ENCODE measurements around the gene SIM2.

The SIM2 gene

GRCh38 chr21:36700295-36700970 lies 1.5 kb downstream of the SIM2 start:
- Histone ChIP-seq H3K27me3 (ENCODE audit: control insufficient read depth in 2 of 2, insufficient read depth in 2 of 2, low read length in 2 of 2) (peaks cover 76 to 96% of the 10 kb centered on the region in 2 donors), H3K36me3 (ENCODE audit: control insufficient read depth in 2 of 2, insufficient read depth in 2 of 2, low read length in 2 of 2) (no peaks in the 10 kb centered on the region), H3K9ac (ENCODE audit: low read depth in 1 of 2, low read length in 2 of 2) (no peak overlapping the region), H3K9me3 (ENCODE audit: control insufficient read depth in 2 of 2, low read length in 2 of 2) (no peaks in the 10 kb centered on the region), H3K4me3 (ENCODE audit: low read length in 2 of 2) (no peak overlapping the region), H3K27ac (ENCODE audit: low read depth in 2 of 2, low read length in 2 of 2) (no peak overlapping the region), H3K4me1 (ENCODE audit: control insufficient read depth in 2 of 2, insufficient read depth in 2 of 2, low read length in 2 of 2) (peaks cover 10 to 19% of the 10 kb centered on the region in 2 donors)

- peaks cover 76 to 96% of the 10 kb centered on the region in 2 donors for H3K27me3 ChIP-seq (ENCODE audit: control insufficient read depth in 2 of 2, insufficient read depth in 2 of 2, low read length in 2 of 2)
- H3K9ac ChIP-seq (ENCODE audit: low read depth in 1 of 2, low read length in 2 of 2) = no peak overlapping the region
- no peaks in the 10 kb centered on the region for H3K36me3 ChIP-seq (ENCODE audit: control insufficient read depth in 2 of 2, insufficient read depth in 2 of 2, low read length in 2 of 2)
- peaks cover 10 to 19% of the 10 kb centered on the region in 2 donors for H3K4me1 ChIP-seq (ENCODE audit: control insufficient read depth in 2 of 2, insufficient read depth in 2 of 2, low read length in 2 of 2)
- peak overlapping the region; percentile 14 to 34 for H3K4me3 ChIP-seq (ENCODE audit: low read length in 2 of 2)
- H3K27ac ChIP-seq (ENCODE audit: low read depth in 2 of 2, low read length in 2 of 2) = no peak overlapping the region
- no peaks in the 10 kb centered on the region for H3K9me3 ChIP-seq (ENCODE audit: control insufficient read depth in 2 of 2, low read length in 2 of 2)
Observed at GRCh38 chr21:36700971-36701755, 2.2 kb downstream of the SIM2 start.

GRCh38 chr21:36701756-36702621 lies 3.1 kb downstream of the SIM2 start:
- Histone ChIP-seq H3K27ac (ENCODE audit: low read depth in 2 of 2, low read length in 2 of 2) (no peak overlapping the region), H3K27me3 (ENCODE audit: control insufficient read depth in 2 of 2, insufficient read depth in 2 of 2, low read length in 2 of 2) (peaks cover 76 to 96% of the 10 kb centered on the region in 2 donors), H3K36me3 (ENCODE audit: control insufficient read depth in 2 of 2, insufficient read depth in 2 of 2, low read length in 2 of 2) (no peaks in the 10 kb centered on the region), H3K9me3 (ENCODE audit: control insufficient read depth in 2 of 2, low read length in 2 of 2) (no peaks in the 10 kb centered on the region), H3K9ac (ENCODE audit: low read depth in 1 of 2, low read length in 2 of 2) (no peak overlapping the region), H3K4me1 (ENCODE audit: control insufficient read depth in 2 of 2, insufficient read depth in 2 of 2, low read length in 2 of 2) (peaks cover 10 to 19% of the 10 kb centered on the region in 2 donors), H3K4me3 (ENCODE audit: low read length in 2 of 2) (peak overlapping the region; percentile 14 to 34)

GRCh38 chr21:36702622-36702968 lies 3.7 kb downstream of the SIM2 start:
- peaks cover 77 to 96% of the 10 kb centered on the region in 2 donors for H3K27me3 ChIP-seq (ENCODE audit: control insufficient read depth in 2 of 2, insufficient read depth in 2 of 2, low read length in 2 of 2)
- H3K27ac ChIP-seq (ENCODE audit: low read depth in 2 of 2, low read length in 2 of 2) = no peak overlapping the region
- no peak overlapping the region for H3K4me3 ChIP-seq (ENCODE audit: low read length in 2 of 2)
- no peaks in the 10 kb centered on the region for H3K9me3 ChIP-seq (ENCODE audit: control insufficient read depth in 2 of 2, low read length in 2 of 2)
- H3K36me3 ChIP-seq (ENCODE audit: control insufficient read depth in 2 of 2, insufficient read depth in 2 of 2, low read length in 2 of 2) = no peaks in the 10 kb centered on the region
- no peak overlapping the region for H3K9ac ChIP-seq (ENCODE audit: low read depth in 1 of 2, low read length in 2 of 2)
- peaks cover 10 to 19% of the 10 kb centered on the region in 2 donors for H3K4me1 ChIP-seq (ENCODE audit: control insufficient read depth in 2 of 2, insufficient read depth in 2 of 2, low read length in 2 of 2)

- Histone ChIP-seq H3K9ac (ENCODE audit: low read depth in 1 of 2, low read length in 2 of 2) (no peak overlapping the region), H3K4me1 (ENCODE audit: control insufficient read depth in 2 of 2, insufficient read depth in 2 of 2, low read length in 2 of 2) (peaks cover 10 to 19% of the 10 kb centered on the region in 2 donors), H3K4me3 (ENCODE audit: low read length in 2 of 2) (no peak overlapping the region), H3K27me3 (ENCODE audit: control insufficient read depth in 2 of 2, insufficient read depth in 2 of 2, low read length in 2 of 2) (peaks cover 75 to 95% of the 10 kb centered on the region in 2 donors), H3K27ac (ENCODE audit: low read depth in 2 of 2, low read length in 2 of 2) (no peak overlapping the region), H3K36me3 (ENCODE audit: control insufficient read depth in 2 of 2, insufficient read depth in 2 of 2, low read length in 2 of 2) (no peaks in the 10 kb centered on the region), H3K9me3 (ENCODE audit: control insufficient read depth in 2 of 2, low read length in 2 of 2) (no peaks in the 10 kb centered on the region)
Observed at GRCh38 chr21:36703123-36703522, 4.2 kb downstream of the SIM2 start.

- Histone ChIP-seq H3K4me1 (ENCODE audit: control insufficient read depth in 2 of 2, insufficient read depth in 2 of 2, low read length in 2 of 2) (peaks cover 14 to 15% of the 10 kb centered on the region in 2 donors), H3K4me3 (ENCODE audit: low read length in 2 of 2) (no peak overlapping the region), H3K27me3 (ENCODE audit: control insufficient read depth in 2 of 2, insufficient read depth in 2 of 2, low read length in 2 of 2) (peaks cover 78 to 96% of the 10 kb centered on the region in 2 donors), H3K27ac (ENCODE audit: low read depth in 2 of 2, low read length in 2 of 2) (no peak overlapping the region), H3K36me3 (ENCODE audit: control insufficient read depth in 2 of 2, insufficient read depth in 2 of 2, low read length in 2 of 2) (no peaks in the 10 kb centered on the region), H3K9ac (ENCODE audit: low read depth in 1 of 2, low read length in 2 of 2) (no peak overlapping the region), H3K9me3 (ENCODE audit: control insufficient read depth in 2 of 2, low read length in 2 of 2) (no peaks in the 10 kb centered on the region)
Observed at GRCh38 chr21:36703626-36704280, 4.8 kb downstream of the SIM2 start.

- Histone ChIP-seq H3K9me3 (ENCODE audit: control insufficient read depth in 2 of 2, low read length in 2 of 2) (no peaks in the 10 kb centered on the region), H3K27me3 (ENCODE audit: control insufficient read depth in 2 of 2, insufficient read depth in 2 of 2, low read length in 2 of 2) (peaks cover 80 to 99% of the 10 kb centered on the region in 2 donors), H3K4me1 (ENCODE audit: control insufficient read depth in 2 of 2, insufficient read depth in 2 of 2, low read length in 2 of 2) (peaks cover 11 to 15% of the 10 kb centered on the region in 2 donors), H3K9ac (ENCODE audit: low read depth in 1 of 2, low read length in 2 of 2) (no peak overlapping the region), H3K4me3 (ENCODE audit: low read length in 2 of 2) (no peak overlapping the region), H3K36me3 (ENCODE audit: control insufficient read depth in 2 of 2, insufficient read depth in 2 of 2, low read length in 2 of 2) (no peaks in the 10 kb centered on the region), H3K27ac (ENCODE audit: low read depth in 2 of 2, low read length in 2 of 2) (no peak overlapping the region)
Observed at GRCh38 chr21:36704281-36704957, 5.5 kb downstream of the SIM2 start.

DNA sequence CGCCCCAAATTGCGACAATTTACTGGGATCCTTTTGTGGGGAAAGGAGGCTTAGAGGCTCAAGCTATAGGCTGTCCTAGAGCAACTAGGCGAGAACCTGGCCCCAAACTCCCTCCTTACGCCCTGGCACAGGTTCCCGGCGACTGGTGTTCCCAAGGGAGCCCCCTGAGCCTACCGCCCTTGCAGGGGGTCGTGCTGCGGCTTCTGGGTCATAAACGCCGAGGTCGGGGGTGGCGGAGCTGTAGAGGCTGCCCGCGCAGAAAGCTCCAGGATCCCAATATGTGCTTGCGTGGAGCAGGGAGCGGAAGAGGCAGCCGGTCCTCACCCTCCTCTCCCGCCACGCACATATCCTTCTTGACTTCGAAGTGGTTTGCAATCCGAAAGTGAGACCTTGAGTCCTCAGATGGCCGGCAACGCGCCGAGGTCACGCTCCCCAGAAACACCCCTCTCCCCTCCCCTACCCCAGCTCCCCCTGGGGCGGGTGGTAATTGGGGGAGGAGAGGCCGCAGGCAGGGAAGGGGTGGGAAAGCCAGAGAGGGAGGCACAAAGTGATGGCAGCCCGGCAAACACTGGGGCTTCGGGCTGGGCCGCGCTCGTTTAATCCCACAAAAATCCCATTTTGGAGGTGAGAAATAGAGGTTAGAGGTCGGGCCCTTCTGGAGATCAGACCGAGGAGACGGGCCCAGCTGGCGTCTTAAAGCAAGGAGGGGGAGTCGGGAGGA lies 6.2 kb downstream of the SIM2 start:
- Histone ChIP-seq H3K9me3 (ENCODE audit: control insufficient read depth in 2 of 2, low read length in 2 of 2) (no peaks in the 10 kb centered on the region), H3K4me1 (ENCODE audit: control insufficient read depth in 2 of 2, insufficient read depth in 2 of 2, low read length in 2 of 2) (peaks cover 5 to 15% of the 10 kb centered on the region in 2 donors), H3K4me3 (ENCODE audit: low read length in 2 of 2) (no peak overlapping the region), H3K27me3 (ENCODE audit: control insufficient read depth in 2 of 2, insufficient read depth in 2 of 2, low read length in 2 of 2) (peaks cover 79 to 99% of the 10 kb centered on the region in 2 donors), H3K27ac (ENCODE audit: low read depth in 2 of 2, low read length in 2 of 2) (no peak overlapping the region), H3K9ac (ENCODE audit: low read depth in 1 of 2, low read length in 2 of 2) (no peak overlapping the region), H3K36me3 (ENCODE audit: control insufficient read depth in 2 of 2, insufficient read depth in 2 of 2, low read length in 2 of 2) (no peaks in the 10 kb centered on the region)
